Stomach (tissue), 19 donors: ENCODE data around the gene NR2C1. TPM values are rescaled to one million over a fixed set of nuclear protein-coding genes. Genes with fewer than 3 reads are reported as not detected.

Source experiments
- DNase-seq, 2 donors: peaks; one replicate each; pipeline versions ENCODE4 v3.0.0 to v3.0.0-alpha.2; 2013 to 2019
- H3K27ac ChIP-seq, 5 donors: fragments of 200-600 bp in 4 of 5; sonication (generic) in 4 of 5; one replicate each; pipeline ENCODE4 v1.5.1; 2013 to 2019; ENCODE audit warnings: mild to moderate bottlenecking in 1 of 5, moderate library complexity in 1 of 5
- H3K27me3 ChIP-seq, 3 donors: fragments of 200-600 bp; sonication (generic); one replicate each; pipeline ENCODE4 v1.5.1; 2017 to 2019; ENCODE audit warnings: mixed run types in 1 of 3
- H3K36me3 ChIP-seq, 4 donors: fragments of 200-600 bp; sonication (generic); 1 replicate in 3 of 4; 2 replicates in 1 of 4; pipeline ENCODE4 v1.5.1; 2016 to 2019
- H3K4me1 ChIP-seq, 4 donors: fragments of 200-600 bp; sonication (generic); one replicate each; pipeline ENCODE4 v1.5.1; 2016 to 2019
- H3K4me3 ChIP-seq, 4 donors: fragments of 200-600 bp; sonication (generic) in 3 of 4; one replicate each; pipeline ENCODE4 v1.5.1; 2016 to 2019; ENCODE audit warnings: mild to moderate bottlenecking in 1 of 4
- H3K9me3 ChIP-seq, 4 donors: fragments of 200-600 bp; sonication (generic); one replicate each; pipeline ENCODE4 v1.5.1; 2016 to 2019
- CTCF ChIP-seq, 7 experiments: fragments of 450-650 bp in 4 of 7; fragments of 200-600 bp in 3 of 7; sonication (generic) in 3 of 7; IDR thresholded peaks; one replicate each; pipeline ENCODE4 v1.5.1; 2016 to 2019; ENCODE audit warnings: antibody characterized with exemption in 7 of 7, control low read depth in 2 of 7, mild to moderate bottlenecking in 1 of 7
- EP300 ChIP-seq: sonication (generic); formaldehyde crosslinking; IDR thresholded peaks from one replicate; pipeline ENCODE4 v1.6.1; 2017; ENCODE audit warnings: antibody characterized with exemption
- POLR2A ChIP-seq, 4 donors: fragments of 450-650 bp; IDR thresholded peaks; one replicate each; pipeline ENCODE4 v1.6.1; 2016; ENCODE audit warnings: antibody characterized with exemption in 4 of 4, control low read depth in 2 of 4, mild to moderate bottlenecking in 1 of 4, moderate library complexity in 1 of 4
- POLR2AphosphoS5 ChIP-seq, 3 donors: sonication (generic); formaldehyde crosslinking; IDR thresholded peaks; one replicate each; pipeline ENCODE4 v1.6.1; 2016; ENCODE audit warnings: antibody characterized with exemption in 3 of 3
- WGBS, 5 donors: extraction: QIAGEN DNeasy Blood & Tissue Kit in 3 of 5; methylation state at CpG; one replicate each; pipeline versions ENCODE4 v1.1.5 to v1.1.7; 2013 to 2018; 5-methylcytosine and 5-hydroxymethylcytosine counted together
- intact Hi-C: fragments of 100-400 bp; cut with DNase I; formaldehyde crosslinking; loops from one replicate; pipeline ENCODE4 v1.15.1; 2023; ENCODE audit warnings: low total_unique reads
- long read RNA-seq, 10 donors: transcript quantifications; one replicate each; lab custom pipeline, GENCODE V29; 2026
- polyA plus RNA-seq, 3 donors: library from polyadenylated mRNA; stranded (reverse); fragments of 200-250 nt; gene quantifications; one replicate each; pipeline ENCODE4 v1.2.3, GENCODE V29; 2013
- total RNA-seq, 5 donors: library from RNA; depleted of rRNA; stranded (reverse); fragments of >200 nt; gene quantifications; one replicate each; pipeline versions ENCODE4 v1.1.0 to v1.2.3, GENCODE V29; 2014 to 2016
- donor health status: healthy with polysubstance abuse.
- donor health status: Bipolar disorder and iron deficiency.
- donor health status: healthy.

Gene NR2C1
- total RNA-seq (10 to 100 TPM; 29.5 to 76.4 (median 45.5) TPM), polyA plus RNA-seq (10 to 100 TPM in 2 of 3 donors, 1 to 10 TPM in 1; 8.7 to 21.0 (median 15.3) TPM)
- long read RNA-seq, donor 1, full-length matches to known transcripts, result 2 of 2 reads
- long read RNA-seq, donor 1, partial matches to known transcripts, result 0 of 2 reads
- long read RNA-seq, donor 1, other reads (novel, unspliced or antisense), result 0 of 2 reads
- long read RNA-seq, donor 2, full-length matches to known transcripts, result 9 of 9 reads
- long read RNA-seq, donor 2, partial matches to known transcripts, result 0 of 9 reads
- long read RNA-seq, donor 2, other reads (novel, unspliced or antisense), result 0 of 9 reads
- long read RNA-seq, donor 3, result 0 reads
- long read RNA-seq, donor 4, result 0 reads
- long read RNA-seq, donor 5, full-length matches to known transcripts, result 3 of 3 reads
- long read RNA-seq, donor 5, partial matches to known transcripts, result 0 of 3 reads
- long read RNA-seq, donor 5, other reads (novel, unspliced or antisense), result 0 of 3 reads
- long read RNA-seq, donor 6, full-length matches to known transcripts, result 14 of 14 reads
- long read RNA-seq, donor 6, partial matches to known transcripts, result 0 of 14 reads
- long read RNA-seq, donor 6, other reads (novel, unspliced or antisense), result 0 of 14 reads
- long read RNA-seq, donor 7, full-length matches to known transcripts, result 1 of 1 reads
- long read RNA-seq, donor 7, partial matches to known transcripts, result 0 of 1 reads
- long read RNA-seq, donor 7, other reads (novel, unspliced or antisense), result 0 of 1 reads
- long read RNA-seq, donor 8, full-length matches to known transcripts, result 2 of 2 reads
- long read RNA-seq, donor 8, partial matches to known transcripts, result 0 of 2 reads
- long read RNA-seq, donor 8, other reads (novel, unspliced or antisense), result 0 of 2 reads
- long read RNA-seq, donor 9, partial matches to known transcripts, result 0 of 2 reads
- long read RNA-seq, donor 9, other reads (novel, unspliced or antisense), result 0 of 2 reads
- long read RNA-seq, donor 10, full-length matches to known transcripts, result 6 of 6 reads
- long read RNA-seq, donor 10, partial matches to known transcripts, result 0 of 6 reads
- long read RNA-seq, donor 10, other reads (novel, unspliced or antisense), result 0 of 6 reads

GRCh38 chr12:95072900-95073697 lies at the start of gene NR2C1:
Gene NR2C1, minus strand, starts transcription at chr12:95073618. Its CDS starts 6,234 bp downstream, at chr12:95067384.
- H3K27ac ChIP-seq, result peak within 1 kb of the TSS; percentile 73 to 93 (median 89)
- TF ChIP-seq POLR2AphosphoS5 (IDR thresholded peaks at IDR 0.05) (peak; percentile 26 to 89 (median 73)), POLR2A (IDR thresholded peaks at IDR 0.05) (no peak), EP300 (no peak), CTCF (IDR thresholded peaks at IDR 0.05) (peak in 2 of 7 experiments; percentile 72 to 75)
- WGBS, 5 donors, result 0% methylated on average over 34 to 99 of the region's 99 CpGs
- H3K4me1 ChIP-seq, result peaks cover 12 to 29% (median 24%) of the 10 kb centered on the region in 4 donors
- peaks cover 0 to 4% (median 0%) of the 10 kb centered on the region in 4 donors for H3K36me3 ChIP-seq
- DNase-seq, result peak; percentile 88 to 98
- H3K9me3 ChIP-seq, result no peaks in the 10 kb centered on the region
- intact Hi-C loops, result no loop called here
- H3K4me3 ChIP-seq, result peak within 1 kb of the TSS; percentile 78 to 100 (median 95)
- H3K27me3 ChIP-seq, result no peaks in the 10 kb centered on the region

GRCh38 chr12:95118788-95119179 lies 45.4 kb upstream of the NR2C1 start:
- TF ChIP-seq EP300 (no peak), POLR2A (IDR thresholded peaks at IDR 0.05) (no peak)
- Histone ChIP-seq H3K27me3 (no peaks in the 10 kb centered on the region), H3K4me1 (peaks cover 0 to 22% (median 9%) of the 10 kb centered on the region in 4 donors), H3K36me3 (no peaks in the 10 kb centered on the region), H3K27ac (peak overlapping the region in 1 of 5 donors; percentile 30), H3K9me3 (no peaks in the 10 kb centered on the region), H3K4me3 (no peak overlapping the region)
- intact Hi-C loops, result loop anchor here (5.0 to 10.0 kb wide), 2 partner anchors 219 to 416 kb away; no protein-coding TSS in a partner anchor
- DNase-seq, result no peak
- whole genome bisulfite sequencing, 5 donors, result 88 to 93% (median 89%) methylated on average over 3 of the region's 3 CpGs

GRCh38 chr12:95118138-95118787 lies 44.8 kb upstream of the NR2C1 start:
- DNase-seq, result peak in 1 of 2 donors; percentile 37
- 59 to 69% (median 63%) methylated on average over 4 of the region's 4 CpGs for WGBS, 5 donors
- peaks cover 0 to 22% (median 9%) of the 10 kb centered on the region in 4 donors for H3K4me1 ChIP-seq

More at GRCh38 chr12:95118138-95118787, 44.8 kb upstream of the NR2C1 start:
- H3K4me3 ChIP-seq, result no peak overlapping the region
- peaks cover 0 to 3% (median 1%) of the 10 kb centered on the region in 4 donors for H3K36me3 ChIP-seq
- no peaks in the 10 kb centered on the region for H3K27me3 ChIP-seq
- no peaks in the 10 kb centered on the region for H3K9me3 ChIP-seq
- TF ChIP-seq EP300 (no peak), POLR2AphosphoS5 (IDR thresholded peaks at IDR 0.05) (no peak), CTCF (IDR thresholded peaks at IDR 0.05) (no peak), POLR2A (IDR thresholded peaks at IDR 0.05) (no peak)
- intact Hi-C loops, result loop anchor here (5.0 to 10.0 kb wide), 2 partner anchors 219 to 417 kb away; no protein-coding TSS in a partner anchor
- H3K27ac ChIP-seq, result peak overlapping the region in 1 of 5 donors; percentile 30
